Liver (tissue), 2 donors: ENCODE results near the gene UQCRFS1.

ENCODE experiments used
- JUND ChIP-seq, 2 donors: IDR thresholded peaks; 2 replicates each; pipeline ENCODE4 v1.6.1; 2016; ENCODE audit warnings: antibody characterized with exemption in 2 of 2
- RAD21 ChIP-seq, 2 donors: IDR thresholded peaks; 2 replicates each; pipeline ENCODE4 v1.6.1; 2016; ENCODE audit warnings: antibody characterized with exemption in 2 of 2, mild to moderate bottlenecking in 2 of 2
- REST ChIP-seq: IDR thresholded peaks from 2 replicates; pipeline ENCODE4 v1.6.1; 2016; ENCODE audit warnings: antibody characterized with exemption, mild to moderate bottlenecking
- SP1 ChIP-seq: IDR thresholded peaks from 2 replicates; pipeline ENCODE4 v1.6.1; 2018; ENCODE audit warnings: antibody characterized with exemption, mild to moderate bottlenecking
- TAF1 ChIP-seq: conservative IDR thresholded peaks from 2 replicates; pipeline ENCODE4 v1.6.1; 2016; ENCODE audit warnings: antibody characterized with exemption, mild to moderate bottlenecking
- YY1 ChIP-seq: IDR thresholded peaks from 2 replicates; pipeline ENCODE4 v1.6.1; 2016; ENCODE audit warnings: antibody characterized with exemption, mild to moderate bottlenecking
- donor health status: healthy.

DNA sequence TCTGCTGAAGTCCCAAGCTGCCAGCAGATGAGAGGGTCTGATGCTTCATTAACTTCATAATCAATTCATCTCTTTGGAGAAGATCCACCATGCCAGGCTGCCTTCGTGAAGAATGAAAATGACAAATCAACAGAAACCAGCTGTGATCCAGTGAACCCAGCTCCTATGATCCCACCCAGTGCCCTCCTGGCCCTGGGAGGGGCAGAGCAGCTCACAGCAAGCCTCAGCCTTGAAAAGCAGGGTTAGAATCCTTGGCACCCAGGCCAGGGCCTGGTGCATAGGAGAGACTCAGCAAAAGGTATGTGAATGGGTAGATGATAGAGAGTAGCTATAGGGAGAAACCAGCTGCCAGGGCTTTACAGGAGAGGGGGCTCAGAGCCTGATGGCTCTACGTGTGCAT, 43.6 kb upstream of the UQCRFS1 start:
- TF ChIP-seq JUND (IDR thresholded peaks at IDR 0.05) (no peak), RAD21 (IDR thresholded peaks at IDR 0.05) (no peak), SP1 (no peak), TAF1 (no peak), YY1 (no peak), REST (no peak)
